Mucosa of descending colon (tissue), 3 donors: Measurements from ENCODE around the gene DST. TPM values are rescaled to one million over a fixed set of nuclear protein-coding genes. Genes with fewer than 3 reads are reported as not detected.

Experiments used
- ATAC-seq: fragments of 200-7000 bp; cut with Tn5 transposase; one replicate; pipeline ENCODE4 v1.9.1; 2020; ENCODE audit warnings: mild to moderate bottlenecking, moderate library complexity
- DNase-seq, 3 donors: peaks; one replicate each; pipeline ENCODE4 v3.0.0-alpha.2; 2020
- H3K36me3 ChIP-seq: fragments of 200-600 bp; one replicate; pipeline ENCODE4 v1.8.0; 2021; ENCODE audit warnings: low read depth, mild to moderate bottlenecking
- H3K4me1 ChIP-seq: fragments of 200-600 bp; one replicate; pipeline ENCODE4 v1.8.0; 2021; ENCODE audit warnings: low read depth, mild to moderate bottlenecking
- H3K4me3 ChIP-seq: fragments of 200-600 bp; one replicate; pipeline ENCODE4 v1.8.0; 2021; ENCODE audit warnings: mild to moderate bottlenecking
- H3K9me3 ChIP-seq: fragments of 200-600 bp; one replicate; pipeline ENCODE4 v1.8.0; 2021; ENCODE audit warnings: mild to moderate bottlenecking
- CTCF ChIP-seq: fragments of 200-600 bp; IDR thresholded peaks from one replicate; pipeline ENCODE4 v1.8.0; 2022; ENCODE audit warnings: antibody characterized with exemption, mild to moderate bottlenecking
- intact Hi-C, 2 donors: fragments of 100-400 bp; cut with DNase I in 1 of 2; cut with micrococcal nuclease in 1 of 2; formaldehyde crosslinking; loops; one replicate each; pipeline versions ENCODE4 v1.11.0 to v1.11.1; 2022; cut with DNase I, micrococcal nuclease
- total RNA-seq, 3 donors: library from RNA; stranded (reverse); fragmentation: NEBNext Ultra II Directional in 2 of 3; extraction: Animal tissue kit (Norgen Biotek cat#: 25700) in 2 of 3; gene quantifications; one replicate each; pipeline versions ENCODE4 v1.2.1 to v1.2.4, GENCODE V29; 2021 to 2023
- donor health status: DM: no; HTN: no; CAD: no; lungs with moderate emphysema.
- donor health status: DM: no; HTN: no; CAD: no.
- donor health status: DM: no; HTN: yes; CAD: no.

DST gene
- total RNA-seq, 3 donors from 2014 or later = 208 to 580 (median 356) TPM

DNA sequence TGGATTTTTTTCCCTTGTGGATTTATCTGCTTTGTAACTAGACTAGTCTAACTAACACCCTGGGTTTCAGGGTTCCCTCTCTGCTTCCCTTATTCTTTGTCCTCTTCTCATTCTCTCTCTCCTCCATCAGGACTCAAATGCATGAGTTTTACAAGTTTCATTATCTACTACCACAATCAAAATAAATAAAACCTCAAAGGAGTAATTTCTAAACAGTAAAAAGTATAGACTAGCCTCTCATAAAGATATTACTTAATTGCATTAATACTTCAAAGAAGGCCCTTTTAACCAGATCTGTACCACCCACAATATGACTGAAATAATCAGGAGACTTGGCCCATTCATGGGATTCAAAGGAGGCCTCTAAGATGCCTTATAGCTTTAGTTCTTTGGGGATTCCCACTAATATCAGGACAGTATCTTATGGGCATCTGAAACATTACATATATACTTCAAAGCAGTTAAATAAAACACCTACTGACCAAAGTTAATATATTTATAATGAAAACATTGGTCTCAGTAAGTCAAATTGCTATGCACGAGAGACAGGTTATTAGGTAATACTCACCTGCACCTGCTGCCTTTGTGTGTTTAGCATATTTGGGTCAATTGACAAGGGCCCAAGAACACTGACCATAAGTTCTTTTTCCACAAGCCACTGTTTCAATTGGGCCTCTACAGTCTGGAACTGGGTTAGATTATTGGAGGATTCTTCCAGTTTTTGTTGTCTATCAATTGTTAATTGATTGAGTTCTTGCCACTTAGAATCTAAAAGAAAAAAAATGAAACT, 85.7 kb downstream of the DST start:
- ATAC-seq = no peak
- TF ChIP-seq CTCF = no peak
- Histone ChIP-seq H3K4me3 (no peak overlapping the region), H3K4me1 (no peaks in the 10 kb centered on the region), H3K9me3 (no peaks in the 10 kb centered on the region), H3K36me3 (no peaks in the 10 kb centered on the region)
- intact Hi-C loops = no loop called here
- DNase-seq = no peak

- Histone ChIP-seq H3K36me3 (no peaks in the 10 kb centered on the region), H3K4me3 (no peak overlapping the region), H3K4me1 (no peaks in the 10 kb centered on the region), H3K9me3 (no peaks in the 10 kb centered on the region)
- no peak for TF ChIP-seq CTCF
- DNase-seq (no peak), ATAC-seq (peak; percentile 24)
- intact Hi-C loops = no loop called here
Measured at GRCh38 chr6:56555438-56555872, 87.2 kb downstream of the DST start.

DNA sequence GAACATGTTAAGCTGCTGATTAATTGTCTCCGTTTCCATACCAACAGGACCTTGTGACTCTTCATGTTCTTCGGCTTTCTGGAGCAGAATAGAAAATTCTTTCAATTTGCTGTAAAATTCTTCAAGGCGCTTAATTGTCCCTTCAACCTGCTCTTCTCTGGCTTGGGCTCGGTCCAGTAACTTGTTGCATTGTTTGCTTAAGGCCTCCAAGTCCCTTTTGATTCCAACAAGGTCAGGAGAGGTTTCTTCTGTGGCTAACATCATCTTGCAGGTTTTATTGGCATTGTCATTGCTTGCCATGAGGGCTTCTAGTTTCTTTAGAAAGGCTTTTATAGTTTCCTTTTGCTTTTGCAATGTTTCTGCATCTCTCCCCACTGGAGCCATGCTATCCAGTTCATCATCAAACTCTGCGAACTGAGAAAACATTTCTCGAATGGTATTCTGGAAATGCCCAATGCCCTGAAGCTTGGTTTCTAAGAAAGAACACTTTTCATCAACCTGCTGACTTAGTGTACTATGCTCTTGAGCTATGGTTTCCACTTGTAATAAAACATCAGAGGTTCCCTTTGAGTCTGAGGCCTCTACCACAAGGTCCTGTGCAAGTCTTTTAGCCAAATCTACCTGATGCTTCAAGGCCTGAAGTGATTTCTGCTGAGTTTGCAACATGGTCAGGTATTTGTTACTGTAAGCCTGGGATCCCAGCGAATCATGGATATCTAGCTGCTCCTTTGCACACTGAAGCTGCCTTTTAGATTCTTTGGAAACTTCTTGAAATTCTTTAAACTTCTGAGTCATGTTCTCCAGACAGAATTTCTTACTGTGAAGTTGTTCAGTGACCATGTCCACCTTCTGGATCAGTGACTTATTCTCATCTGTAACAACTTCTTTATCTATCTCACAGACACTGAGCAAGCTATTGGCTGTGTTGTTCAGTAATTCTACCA, 90.2 kb downstream of the DST start:
- ATAC-seq = no peak
- H3K4me1 ChIP-seq = no peaks in the 10 kb centered on the region
- TF ChIP-seq CTCF = no peak
- intact Hi-C loops = no loop called here
- H3K36me3 ChIP-seq = no peaks in the 10 kb centered on the region
- no peaks in the 10 kb centered on the region for H3K9me3 ChIP-seq
- H3K4me3 ChIP-seq = no peak overlapping the region
- no peak for DNase-seq

- DNase-seq (no peak), ATAC-seq (no peak)
- no peak for TF ChIP-seq CTCF
- H3K4me1 ChIP-seq = no peaks in the 10 kb centered on the region
- H3K4me3 ChIP-seq = no peak overlapping the region
- H3K36me3 ChIP-seq = no peaks in the 10 kb centered on the region
- intact Hi-C loops = no loop called here
- no peaks in the 10 kb centered on the region for H3K9me3 ChIP-seq
Measured at GRCh38 chr6:56551409-56552120, 91.1 kb downstream of the DST start.

DNA sequence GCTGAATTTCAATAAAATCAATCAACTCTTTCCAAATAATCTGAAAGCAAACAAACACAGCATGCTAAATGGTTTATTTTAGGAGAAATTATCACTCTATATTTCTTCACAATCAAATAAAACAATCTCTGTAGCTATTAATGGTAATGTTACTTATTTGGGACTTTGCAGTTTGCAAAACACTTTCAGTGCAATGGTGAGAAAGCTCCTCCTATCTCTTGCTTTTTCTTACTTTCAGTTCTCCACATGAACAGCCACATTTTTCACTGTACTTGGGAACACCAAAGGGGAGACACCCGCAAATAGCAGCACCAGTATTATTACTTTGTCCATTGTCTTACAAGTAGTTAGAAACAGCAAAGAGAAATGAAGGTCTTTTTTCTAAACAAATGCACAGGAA, 92.4 kb downstream of the DST start:
- ATAC-seq (no peak), DNase-seq (no peak)
- intact Hi-C loops = no loop called here
- Histone ChIP-seq H3K36me3 (no peaks in the 10 kb centered on the region), H3K9me3 (no peaks in the 10 kb centered on the region), H3K4me3 (no peak overlapping the region), H3K4me1 (no peaks in the 10 kb centered on the region)
- no peak for TF ChIP-seq CTCF
